BJ (cell line): Measurements from ENCODE around the gene BLM. TPM values are rescaled to one million over a fixed set of nuclear protein-coding genes. Genes with fewer than 3 reads are reported as not detected.

Experiments
- CTCF ChIA-PET: fragments of 350-600 bp; formaldehyde crosslinking; extraction: SDS; loops from one replicate; lab custom pipeline; 2021; ENCODE audit warnings: antibody characterized with exemption, inconsistent platforms; lab: Yijun Ruan, JAX
- POLR2A ChIA-PET: fragments of 300-600 bp; sonication (Branson Sonifier 250); formaldehyde crosslinking; extraction: SDS; loops from one replicate; lab custom pipeline; 2021; ENCODE audit warnings: antibody characterized with exemption; lab: Charles Lee
- DNase-seq: peaks from one replicate; pipeline ENCODE4 v3.0.0-alpha.2; 2011; ENCODE audit warnings: low read depth
- H3K27me3 ChIP-seq: 2 replicates; pipeline ENCODE4 v1.6.0; 2011; ENCODE audit warnings: low read length; ENCODE audit not compliant: control insufficient read depth, insufficient read depth
- H3K36me3 ChIP-seq: 2 replicates; pipeline ENCODE4 v1.5.1; 2011; ENCODE audit warnings: low read length; ENCODE audit not compliant: control insufficient read depth, insufficient read depth
- H3K4me3 ChIP-seq: 2 replicates; pipeline ENCODE4 v1.5.1; 2011; ENCODE audit warnings: low read depth, mild to moderate bottlenecking, control low read depth, low read length
- polyA plus RNA-seq: library from polyadenylated mRNA; depleted of rRNA; stranded (reverse); fragments of >200 nt; gene quantifications from 2 replicates; pipeline ENCODE4 v1.2.3, GENCODE V29; 2011
- TF ChIP-seq, protein P1 (sequence below): IDR thresholded peaks from 2 replicates; pipeline ENCODE4 v1.5.1; 2011; ENCODE audit warnings: low read depth, mild to moderate bottlenecking, control low read depth, inconsistent platforms, low read length, moderate library complexity; ENCODE audit not compliant: insufficient read depth

BLM gene
- polyA plus RNA-seq, 1 experiment = 1.3 TPM

DNA sequence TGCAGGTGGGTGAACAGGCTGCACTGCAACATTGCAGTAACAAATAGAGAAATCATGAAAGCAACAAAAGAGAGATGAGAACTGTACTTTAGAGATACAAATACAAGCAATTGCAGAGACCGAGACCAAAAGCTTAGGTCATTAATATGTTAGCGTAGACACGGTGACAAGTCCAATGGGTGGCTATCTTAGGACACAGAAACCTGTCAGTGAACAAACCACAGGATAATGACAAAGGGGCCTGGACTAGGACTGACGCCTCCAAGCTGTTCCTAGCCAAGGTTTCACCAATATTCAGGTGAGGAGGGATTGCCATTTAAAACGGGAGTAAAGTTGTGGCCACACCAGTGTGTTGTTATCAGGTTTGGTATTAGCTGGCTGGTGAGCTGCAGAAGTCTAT is 41.7 kb upstream of the BLM start:
- ChIA-PET POLR2A (no interaction called here), CTCF (interaction anchor here (1.6 to 2.1 kb wide), 2 partner anchors 9 to 27 kb away, joined by 4 to 8 read pairs; no protein-coding TSS in a partner anchor)
- peaks cover 6% of the 10 kb centered on the region; the same call in 1 of the 2 replicates for H3K27me3 ChIP-seq
- no peaks in the 10 kb centered on the region for H3K36me3 ChIP-seq
- no peak overlapping the region for H3K4me3 ChIP-seq
- no peak for DNase-seq
- TF ChIP-seq, protein P1, sequence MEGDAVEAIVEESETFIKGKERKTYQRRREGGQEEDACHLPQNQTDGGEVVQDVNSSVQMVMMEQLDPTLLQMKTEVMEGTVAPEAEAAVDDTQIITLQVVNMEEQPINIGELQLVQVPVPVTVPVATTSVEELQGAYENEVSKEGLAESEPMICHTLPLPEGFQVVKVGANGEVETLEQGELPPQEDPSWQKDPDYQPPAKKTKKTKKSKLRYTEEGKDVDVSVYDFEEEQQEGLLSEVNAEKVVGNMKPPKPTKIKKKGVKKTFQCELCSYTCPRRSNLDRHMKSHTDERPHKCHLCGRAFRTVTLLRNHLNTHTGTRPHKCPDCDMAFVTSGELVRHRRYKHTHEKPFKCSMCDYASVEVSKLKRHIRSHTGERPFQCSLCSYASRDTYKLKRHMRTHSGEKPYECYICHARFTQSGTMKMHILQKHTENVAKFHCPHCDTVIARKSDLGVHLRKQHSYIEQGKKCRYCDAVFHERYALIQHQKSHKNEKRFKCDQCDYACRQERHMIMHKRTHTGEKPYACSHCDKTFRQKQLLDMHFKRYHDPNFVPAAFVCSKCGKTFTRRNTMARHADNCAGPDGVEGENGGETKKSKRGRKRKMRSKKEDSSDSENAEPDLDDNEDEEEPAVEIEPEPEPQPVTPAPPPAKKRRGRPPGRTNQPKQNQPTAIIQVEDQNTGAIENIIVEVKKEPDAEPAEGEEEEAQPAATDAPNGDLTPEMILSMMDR = no peak

DNA sequence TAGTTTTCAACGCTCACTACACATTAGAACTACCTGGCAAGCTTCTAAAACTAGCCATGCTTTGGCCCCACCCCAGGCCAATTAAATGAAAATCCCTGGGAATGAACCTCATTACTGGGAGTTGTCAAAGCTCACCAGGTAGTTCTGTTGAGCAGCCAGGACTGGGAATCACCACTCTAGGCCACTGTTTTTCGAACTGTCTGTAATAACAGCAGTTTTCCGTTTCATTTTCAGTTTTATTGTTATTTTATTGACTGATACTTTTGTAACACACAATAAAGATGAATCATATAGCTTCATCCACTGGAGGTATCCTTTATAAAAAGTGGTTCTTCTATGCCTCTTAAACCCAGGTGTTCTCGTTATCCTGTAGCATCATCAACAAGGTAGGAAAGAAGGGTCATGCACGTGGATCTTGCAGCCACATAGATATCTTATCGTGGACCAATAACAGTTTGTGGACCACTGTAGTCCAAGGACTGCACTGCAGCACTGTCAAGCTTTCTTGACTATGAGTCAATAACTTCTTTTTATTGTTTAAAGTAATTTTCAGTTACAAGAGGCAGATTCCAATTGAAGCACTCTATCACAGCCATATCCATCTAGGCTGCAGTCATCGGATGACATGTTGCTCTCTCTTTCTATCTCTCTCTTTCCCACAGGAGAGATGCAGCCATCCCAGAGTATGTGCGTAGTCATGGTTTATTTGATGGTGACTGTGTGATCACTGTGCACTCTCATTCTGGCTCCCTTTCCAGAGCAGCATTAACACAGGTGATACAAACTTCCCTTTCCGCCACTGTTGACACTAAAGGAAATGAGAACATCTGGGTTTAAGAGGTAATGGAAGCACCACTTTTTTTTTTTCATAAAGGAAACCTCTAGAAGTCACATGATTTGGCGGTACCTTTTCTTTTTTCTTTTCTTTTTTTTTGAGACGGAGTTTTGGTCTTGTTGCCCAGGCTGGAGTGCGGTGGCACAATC is 39.0 kb upstream of the BLM start:
- no peaks in the 10 kb centered on the region for H3K36me3 ChIP-seq
- ChIA-PET CTCF (interaction anchor here (0.7 kb wide), 1 partner anchor 25 kb away, joined by 3 read pairs; no protein-coding TSS in a partner anchor), POLR2A (no interaction called here)
- TF ChIP-seq, protein P1 = no peak
- 0 out of 2 replicates have a peak, but pooled peaks cover 3% of the 10 kb centered on the region for H3K27me3 ChIP-seq
- H3K4me3 ChIP-seq = no peak overlapping the region
- DNase-seq = no peak

- H3K4me3 ChIP-seq = no peak overlapping the region
- CTCF ChIA-PET = no interaction called here
- TF ChIP-seq, protein P1 = no peak
Measured at GRCh38 chr15:90679959-90680358, 37.2 kb upstream of the BLM start.

GRCh38 chr15:90680371-90680935 is 36.7 kb upstream of the BLM start:
- no peak overlapping the region for H3K4me3 ChIP-seq
- POLR2A ChIA-PET = no interaction called here
- DNase-seq = peak; percentile 96
- no peaks in the 10 kb centered on the region for H3K36me3 ChIP-seq
- TF ChIP-seq, protein P1 = no peak
- no peaks in the 10 kb centered on the region for H3K27me3 ChIP-seq
- CTCF ChIA-PET = interaction anchor here (0.7 to 1.7 kb wide), 4 partner anchors 13 to 205 kb away, joined by 4 to 5 read pairs (median 4); no protein-coding TSS in a partner anchor

More at GRCh38 chr15:90679959-90680358, 37.2 kb upstream of the BLM start:
- Histone ChIP-seq H3K27me3 (no peaks in the 10 kb centered on the region), H3K36me3 (no peaks in the 10 kb centered on the region)
- DNase-seq = no peak
- POLR2A ChIA-PET = no interaction called here

- Histone ChIP-seq H3K36me3 (no peaks in the 10 kb centered on the region), H3K4me3 (no peak overlapping the region), H3K27me3 (no peaks in the 10 kb centered on the region)
- ChIA-PET CTCF (interaction anchor here (0.7 to 1.7 kb wide), 4 partner anchors 12 to 204 kb away, joined by 4 to 5 read pairs (median 4); no protein-coding TSS in a partner anchor), POLR2A (no interaction called here)
- DNase-seq = no peak
- TF ChIP-seq, protein P1 = no peak
Measured at GRCh38 chr15:90681056-90681455, 36.1 kb upstream of the BLM start.
